NOMO-1 treated with dmso at 0.1 percent for 144 hours (cell line): ENCODE data around the gene CDKAL1.

Source experiments
- DNase-seq: peaks from one replicate; lab custom pipeline; 2025; ENCODE audit not compliant: unreplicated experiment; lab: John Stamatoyannopoulos, UW

CDKAL1 gene

GRCh38 chr6:21158873-21159272 lies 624.6 kb downstream of the CDKAL1 start:
- DNase-seq, result no peak

- no peak for DNase-seq
Measured at GRCh38 chr6:21159465-21159864, 625.2 kb downstream of the CDKAL1 start.

DNA sequence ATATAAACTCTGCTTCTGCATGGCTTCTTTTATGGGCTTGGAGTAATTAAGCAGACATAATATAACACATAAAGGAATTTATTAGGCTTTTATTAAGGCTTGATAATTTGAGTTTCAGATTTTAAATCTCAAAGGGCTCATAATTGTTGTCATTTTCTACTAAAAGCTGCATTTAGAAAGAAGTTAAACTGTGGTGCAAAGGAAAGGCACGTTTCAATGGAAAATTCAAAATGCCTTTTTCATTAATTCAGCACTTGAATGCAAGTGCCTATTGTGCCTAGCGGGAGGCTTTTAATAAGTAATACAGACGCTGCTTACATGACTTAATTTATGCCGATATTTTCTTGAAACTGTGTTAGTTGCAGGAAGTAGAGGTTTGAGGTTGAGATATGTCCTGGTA lies 627.5 kb downstream of the CDKAL1 start:
- no peak for DNase-seq

DNA sequence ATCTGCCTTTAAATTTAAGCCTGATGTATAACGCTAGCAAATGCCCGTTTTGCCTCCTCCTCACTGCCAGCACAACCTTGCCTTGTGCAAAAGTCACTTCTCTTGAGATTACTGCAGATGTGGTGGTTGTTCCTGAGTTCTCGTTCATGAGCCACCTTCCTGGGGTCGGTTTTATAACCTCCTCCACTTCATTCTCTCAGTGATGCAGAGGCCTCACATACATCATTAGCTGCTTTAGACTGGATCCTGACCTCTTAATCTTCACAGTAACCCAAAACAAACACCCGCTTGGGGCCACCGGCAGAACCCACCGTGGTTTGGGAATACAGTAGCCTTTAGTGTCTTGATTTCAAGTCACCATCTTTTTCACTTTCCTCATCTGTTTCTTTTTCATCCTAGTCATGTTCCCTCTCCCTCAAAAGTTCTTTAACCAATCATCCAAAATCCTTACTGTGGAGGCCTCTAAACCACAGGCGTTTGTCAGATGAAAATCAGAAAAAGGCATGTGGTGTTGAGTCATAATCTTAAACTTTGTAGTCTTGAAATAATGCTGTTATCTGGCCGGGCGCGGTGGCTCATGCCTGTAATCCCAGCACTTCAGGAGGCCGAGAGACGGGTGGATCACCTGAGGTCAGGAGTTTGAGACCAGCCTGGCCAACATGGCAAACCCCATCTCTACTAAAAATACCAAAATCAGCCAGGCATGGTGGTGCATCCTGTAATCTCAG lies 629.0 kb downstream of the CDKAL1 start:
- DNase-seq, result no peak

GRCh38 chr6:21163838-21164180 lies 629.6 kb downstream of the CDKAL1 start:
- DNase-seq, result no peak

- DNase-seq, result no peak
Measured at GRCh38 chr6:21164768-21165326, 630.6 kb downstream of the CDKAL1 start.

- DNase-seq, result no peak
Measured at GRCh38 chr6:21166754-21167153, 632.5 kb downstream of the CDKAL1 start.

- DNase-seq, result no peak
Measured at GRCh38 chr6:21167790-21168189, 633.5 kb downstream of the CDKAL1 start.

- no peak for DNase-seq
Measured at GRCh38 chr6:21171801-21172200, 637.5 kb downstream of the CDKAL1 start.

DNA sequence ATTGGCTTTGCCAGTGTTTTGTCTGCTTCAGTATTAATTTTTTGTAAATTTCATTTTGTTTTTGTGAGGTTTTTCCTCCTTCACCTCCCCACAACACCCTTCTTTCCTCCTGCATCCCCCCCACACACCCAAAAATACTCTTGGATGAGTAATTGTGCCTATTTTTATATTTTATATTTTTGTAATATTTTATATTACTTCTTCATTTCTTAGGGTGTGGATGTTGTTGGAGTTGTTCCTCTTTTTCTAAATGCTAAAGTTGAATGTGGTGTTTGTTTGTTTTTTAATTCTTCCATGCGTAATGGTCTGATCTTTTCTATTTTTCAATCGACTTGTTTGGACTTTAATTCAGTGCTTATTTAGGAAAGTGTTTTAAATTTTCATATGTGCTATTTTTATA lies 638.8 kb downstream of the CDKAL1 start:
- DNase-seq, result peak; percentile 11

- no peak for DNase-seq
Measured at GRCh38 chr6:21173678-21174077, 639.4 kb downstream of the CDKAL1 start.

DNA sequence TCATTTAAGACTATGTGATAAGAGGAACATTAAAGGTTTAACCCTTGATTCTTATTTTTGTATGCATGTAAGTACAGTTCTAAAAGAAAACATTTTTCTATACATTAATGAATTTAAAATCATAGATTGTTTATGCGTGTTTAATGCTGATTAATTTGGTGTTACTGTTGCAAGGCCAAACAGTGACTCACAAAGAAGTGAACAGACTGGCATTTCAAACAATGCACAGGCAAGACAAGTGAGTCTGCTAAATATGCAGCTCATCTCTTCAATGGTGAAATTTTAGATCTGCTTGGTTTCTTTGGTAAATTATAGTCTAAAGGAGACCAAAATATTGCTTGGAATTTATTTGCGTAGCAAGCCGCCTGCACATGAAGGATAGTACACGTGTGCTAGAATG lies 641.9 kb downstream of the CDKAL1 start:
- DNase-seq, result no peak

GRCh38 chr6:21180155-21180554 lies 645.9 kb downstream of the CDKAL1 start:
- DNase-seq, result no peak

- no peak for DNase-seq
Measured at GRCh38 chr6:21180800-21181337, 646.6 kb downstream of the CDKAL1 start.

DNA sequence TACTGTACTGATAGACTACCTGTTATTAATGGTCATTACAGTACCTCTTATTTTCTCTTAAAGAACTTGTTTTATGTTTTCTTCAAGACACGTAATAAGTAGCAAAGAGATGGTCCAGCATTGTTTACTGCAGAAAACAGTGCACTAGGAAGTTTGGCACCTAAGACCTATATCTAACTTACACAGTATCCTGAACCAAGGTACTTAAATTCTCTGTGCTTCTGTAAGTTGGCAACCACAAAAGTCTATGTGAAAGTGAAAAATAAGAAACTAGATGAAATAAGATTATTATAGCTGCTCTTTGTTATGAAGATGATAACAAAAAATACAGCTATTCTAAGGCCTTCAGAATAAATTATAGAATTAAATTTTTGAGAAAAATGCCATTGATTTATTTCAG lies 647.6 kb downstream of the CDKAL1 start:
- no peak for DNase-seq

GRCh38 chr6:21182589-21182988 lies 648.3 kb downstream of the CDKAL1 start:
- DNase-seq, result no peak

DNA sequence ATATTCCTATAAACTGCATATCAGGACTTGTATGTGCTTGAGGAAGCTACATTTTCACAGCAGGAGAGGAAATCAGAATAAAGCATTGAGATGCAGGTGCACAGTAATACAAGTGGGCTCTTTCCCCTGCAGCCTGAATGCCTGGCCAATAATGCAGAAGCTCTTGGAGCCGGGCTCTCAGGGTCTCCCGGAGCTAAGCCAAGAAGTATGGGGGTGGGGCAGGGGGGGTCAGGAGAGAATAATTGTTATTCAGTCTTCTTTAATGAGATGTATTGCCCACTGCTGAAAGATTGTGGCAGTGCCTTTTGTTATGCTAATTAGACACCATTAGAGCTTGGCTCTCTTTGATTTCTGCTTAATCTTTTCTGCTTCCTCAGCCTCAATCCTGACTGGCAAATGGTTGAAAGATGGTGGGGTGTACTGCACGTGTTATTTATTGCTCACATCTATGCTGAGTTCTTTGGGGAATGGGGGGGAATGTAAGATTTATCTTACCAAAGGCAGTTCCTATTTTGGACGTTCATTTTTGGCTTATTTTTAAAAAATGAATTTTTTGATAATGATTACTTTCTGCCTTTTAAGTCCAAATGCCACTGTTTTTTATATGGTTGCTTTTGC lies 651.7 kb downstream of the CDKAL1 start:
- no peak for DNase-seq

DNA sequence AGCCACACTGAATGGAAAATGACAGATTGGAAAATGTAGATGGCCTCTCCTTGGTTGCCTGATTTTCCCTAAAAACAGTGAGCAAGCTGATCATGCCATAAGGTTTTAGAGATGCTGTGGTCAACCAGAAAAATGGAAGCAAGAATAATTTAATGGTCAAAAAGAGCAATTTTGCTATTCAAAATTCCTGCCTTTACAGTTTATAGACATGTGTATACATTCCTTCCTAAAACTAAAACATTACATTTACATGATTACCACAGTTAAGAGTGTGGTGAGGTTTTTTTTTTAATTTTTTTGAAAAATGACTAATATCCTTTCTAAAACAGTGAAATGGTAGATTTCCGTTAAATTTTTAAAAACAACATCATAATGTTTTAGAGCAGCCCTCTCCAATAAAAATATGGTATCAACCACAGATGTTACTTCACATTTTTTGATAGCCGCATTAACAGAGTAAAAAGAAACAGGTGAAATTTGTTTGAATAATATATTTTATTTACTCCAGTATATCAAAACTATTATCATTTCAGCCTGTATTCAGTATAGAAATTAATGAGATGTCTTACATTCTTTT lies 652.3 kb downstream of the CDKAL1 start:
- DNase-seq, result no peak

DNA sequence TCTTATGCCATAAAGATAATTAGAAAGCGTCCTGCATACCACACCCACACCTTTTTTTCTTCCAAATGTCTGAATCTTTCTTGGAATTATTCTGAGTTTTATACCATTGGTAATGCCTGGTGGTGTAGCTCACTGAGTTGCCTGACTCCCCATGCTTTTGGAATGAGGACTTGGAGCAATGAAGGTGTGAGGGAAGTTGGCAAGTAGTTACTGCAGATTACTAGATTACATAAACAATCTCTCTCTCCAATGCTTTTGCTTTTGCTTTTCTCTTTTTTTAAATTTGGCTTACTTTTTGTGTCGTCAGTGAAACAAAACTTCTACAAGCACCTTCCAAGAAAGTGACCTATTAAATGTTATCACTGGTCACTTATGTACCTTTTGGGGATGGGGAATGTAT lies 653.2 kb downstream of the CDKAL1 start:
- DNase-seq, result no peak

DNA sequence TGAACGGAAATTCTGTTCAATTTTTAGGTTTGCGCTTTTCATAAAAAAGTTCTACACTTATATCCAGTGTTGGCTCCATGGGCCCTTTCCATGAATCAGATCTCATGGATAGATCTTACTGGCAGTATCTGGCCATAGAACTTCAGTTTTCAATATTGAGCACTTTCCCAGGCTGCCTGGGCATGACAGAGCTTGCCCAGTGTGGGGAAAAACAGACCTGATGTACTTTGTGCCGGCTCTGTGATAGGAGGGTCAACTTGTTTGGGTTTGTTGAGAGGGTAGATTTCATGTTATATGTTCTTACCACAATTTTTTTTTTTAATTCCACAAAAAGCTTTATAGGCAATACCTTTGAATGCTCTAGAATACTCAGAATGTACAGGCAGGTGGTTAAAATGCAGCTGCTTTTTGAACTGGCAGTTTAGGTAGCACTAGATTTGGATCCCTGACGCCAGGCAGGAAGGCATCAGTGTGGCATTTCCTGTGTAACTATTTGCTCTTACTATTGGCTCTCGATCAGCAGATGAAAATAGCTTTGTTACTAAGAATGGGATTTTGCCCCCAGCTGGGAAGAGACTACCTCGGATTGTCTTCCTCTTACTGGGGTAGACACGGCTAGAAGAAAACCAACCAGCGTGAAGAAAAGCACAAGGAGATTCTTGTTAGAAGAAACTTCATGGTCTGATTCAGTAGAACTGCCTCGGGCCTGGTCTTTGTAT lies 654.4 kb downstream of the CDKAL1 start:
- no peak for DNase-seq

GRCh38 chr6:21189759-21190158 lies 655.5 kb downstream of the CDKAL1 start:
- DNase-seq, result no peak
